Common myeloid progenitor, CD34-positive (primary cell): Measurements from ENCODE around the gene SLC25A22.

Source experiments
- CTCF ChIA-PET: fragments of 350-600 bp; sonication (Branson Sonifier 250); formaldehyde crosslinking; loops from one replicate; lab custom pipeline; 2021; ENCODE audit warnings: antibody characterized with exemption; lab: Charles Lee
- POLR2A ChIA-PET: fragments of 350-600 bp; sonication (Branson Sonifier 250); formaldehyde crosslinking; loops from one replicate; lab custom pipeline; 2021; ENCODE audit warnings: antibody characterized with exemption; lab: Charles Lee
- DNase-seq, 3 donors: peaks; one replicate each; pipeline versions ENCODE4 v3.0.0 to v3.0.0-alpha.2; 2013
- H3K27ac ChIP-seq, 2 experiments: 1 replicate in 1 of 2; 2 replicates in 1 of 2; pipeline ENCODE4 v1.7.0; 2013; ENCODE audit warnings: inconsistent platforms in 2 of 2, low read length in 2 of 2, mild to moderate bottlenecking in 2 of 2, low read depth in 1 of 2, moderate library complexity in 1 of 2; ENCODE audit not compliant: severe bottlenecking in 2 of 2, insufficient read depth in 1 of 2, poor library complexity in 1 of 2
- H3K27me3 ChIP-seq, 5 experiments: replicated peaks in 2 of 5; 1 replicate in 3 of 5; 2 replicates in 2 of 5; pipeline versions ENCODE4 v1.6.1 to v1.7.0; 2013; ENCODE audit warnings: low read length in 4 of 5, mild to moderate bottlenecking in 2 of 5, moderate library complexity in 2 of 5, inconsistent platforms in 1 of 5; ENCODE audit not compliant: insufficient read depth in 5 of 5, control insufficient read depth in 4 of 5
- H3K36me3 ChIP-seq, 4 experiments: 1 replicate in 2 of 4; 2 replicates in 2 of 4; pipeline versions ENCODE4 v1.6.1 to v1.7.0; 2013; ENCODE audit warnings: low read length in 3 of 4, control low read depth in 1 of 4, mild to moderate bottlenecking in 1 of 4; ENCODE audit not compliant: control insufficient read depth in 4 of 4, insufficient read depth in 4 of 4
- H3K4me1 ChIP-seq, 4 experiments: 1 replicate in 3 of 4; 2 replicates in 1 of 4; pipeline versions ENCODE4 v1.6.1 to v1.7.1; 2013; ENCODE audit warnings: low read length in 3 of 4, mild to moderate bottlenecking in 3 of 4, control low read depth in 1 of 4, inconsistent platforms in 1 of 4, moderate library complexity in 1 of 4; ENCODE audit not compliant: control insufficient read depth in 4 of 4, insufficient read depth in 4 of 4; ENCODE audit errors: control extremely low read depth in 1 of 4
- H3K4me3 ChIP-seq, 7 experiments: 1 replicate in 4 of 7; 2 replicates in 3 of 7; pipeline versions ENCODE4 v1.5.1 to v1.7.0; 2013; ENCODE audit warnings: mild to moderate bottlenecking in 7 of 7, low read length in 6 of 7, moderate library complexity in 6 of 7, inconsistent platforms in 2 of 7, low read depth in 2 of 7, control low read depth in 1 of 7; ENCODE audit not compliant: insufficient read depth in 4 of 7, control insufficient read depth in 1 of 7; ENCODE audit errors: extremely low read depth in 1 of 7
- H3K9me3 ChIP-seq, 5 experiments: 1 replicate in 4 of 5; 2 replicates in 1 of 5; pipeline versions ENCODE4 v1.6.1 to v1.7.1; 2013; ENCODE audit warnings: low read length in 4 of 5, mild to moderate bottlenecking in 2 of 5, inconsistent platforms in 1 of 5, low read depth in 1 of 5, moderate library complexity in 1 of 5; ENCODE audit not compliant: control insufficient read depth in 4 of 5, insufficient read depth in 2 of 5; ENCODE audit errors: control extremely low read depth in 1 of 5
- WGBS: methylation state at CpG from one replicate; pipeline ENCODE4 v1.1.5; 2013; ENCODE audit not compliant: insufficient coverage; 5-methylcytosine and 5-hydroxymethylcytosine counted together

The SLC25A22 gene

DNA sequence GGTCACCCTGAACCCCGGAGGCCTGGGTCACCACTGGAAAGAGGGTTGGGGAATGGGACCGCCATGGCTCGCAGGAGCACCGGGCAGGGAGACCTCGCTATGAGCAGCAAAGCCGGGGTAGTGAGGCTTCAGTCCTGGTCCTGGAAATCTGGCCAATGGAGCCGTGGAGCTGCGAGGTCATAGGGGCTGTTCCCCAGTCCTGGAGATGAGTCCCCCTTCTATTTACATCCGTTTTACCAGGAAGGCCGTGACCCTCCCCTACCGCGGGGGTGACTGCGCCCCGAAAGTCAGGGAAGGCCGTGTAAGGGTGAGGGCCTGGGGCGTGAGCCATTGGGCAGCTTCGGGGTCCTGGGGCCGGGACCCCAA, 6.5 kb upstream of the SLC25A22 start:
- H3K36me3 ChIP-seq = peaks cover 0 to 36% (median 16%) of the 10 kb centered on the region in 4 experiments
- no peaks in the 10 kb centered on the region for H3K27me3 ChIP-seq
- no peak for DNase-seq
- H3K4me3 ChIP-seq = peak overlapping the region; percentile 36 to 79 (median 71)
- ChIA-PET POLR2A (no interaction called here), CTCF (interaction anchor here (0.8 to 1.4 kb wide), 3 partner anchors 14 to 29 kb away, joined by 3 read pairs; partner anchors contain the start of gene PNPLA2)
- 9% methylated on average over 4 of the region's 18 CpGs for WGBS
- H3K27ac ChIP-seq = peak overlapping the region in 1 of 2 experiments; percentile 49
- no peaks in the 10 kb centered on the region for H3K9me3 ChIP-seq
- peaks cover 2 to 40% (median 32%) of the 10 kb centered on the region in 4 experiments for H3K4me1 ChIP-seq

DNA sequence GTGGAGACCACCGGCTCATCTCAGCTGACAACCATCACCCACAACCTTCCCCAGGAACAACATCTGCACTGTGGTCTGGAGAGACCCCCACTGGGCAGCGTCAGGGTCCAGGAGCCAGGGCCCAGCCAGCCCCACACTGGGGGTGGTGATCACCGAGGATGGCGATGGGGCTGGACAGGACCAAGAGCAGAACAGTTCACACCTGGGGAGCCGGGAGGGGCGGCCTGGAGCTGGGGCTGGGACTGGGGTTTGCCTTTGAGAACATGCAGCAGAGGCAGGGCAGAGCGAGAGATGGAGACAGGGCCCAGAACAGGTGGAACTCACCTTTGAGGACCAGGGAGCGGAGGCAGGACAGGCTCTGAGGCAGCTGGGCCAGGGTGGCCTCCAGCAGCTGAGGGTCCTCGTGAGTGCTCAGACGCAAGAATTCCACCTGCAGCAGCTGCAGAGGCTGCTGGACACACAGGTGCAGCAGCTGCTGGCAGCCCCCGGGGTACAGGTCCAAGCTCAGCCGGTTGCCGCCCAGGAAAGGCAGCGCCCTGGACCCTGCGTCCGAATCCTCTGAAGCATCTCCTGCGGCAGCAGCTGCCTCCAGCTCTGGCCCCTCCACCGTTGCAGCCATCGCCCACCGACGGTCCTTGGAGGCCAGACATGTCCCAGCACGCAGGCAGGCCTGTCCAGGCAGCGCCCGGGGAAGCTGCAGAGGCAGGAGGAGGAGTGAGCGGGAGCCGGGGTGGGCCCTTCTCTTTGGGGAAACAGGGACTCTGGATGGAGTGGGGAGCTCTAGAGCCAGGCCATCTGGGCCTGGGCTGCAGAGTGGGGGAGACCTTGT, 5.9 kb upstream of the SLC25A22 start:
- H3K27ac ChIP-seq = peak overlapping the region in 1 of 2 experiments; percentile 49
- peak overlapping the region; percentile 36 to 79 (median 71) for H3K4me3 ChIP-seq
- peaks cover 0 to 40% (median 19%) of the 10 kb centered on the region in 4 experiments for H3K36me3 ChIP-seq
- H3K27me3 ChIP-seq = no peaks in the 10 kb centered on the region
- no peak for DNase-seq
- POLR2A ChIA-PET = no interaction called here
- 77% methylated on average over 22 of the region's 26 CpGs for WGBS
- no peaks in the 10 kb centered on the region for H3K9me3 ChIP-seq
- CTCF ChIA-PET = interaction anchor here (1.0 to 1.4 kb wide), 3 partner anchors 15 to 28 kb away, joined by 3 to 5 read pairs (median 3); no protein-coding TSS in a partner anchor
- H3K4me1 ChIP-seq = peaks cover 2 to 40% (median 31%) of the 10 kb centered on the region in 4 experiments

DNA sequence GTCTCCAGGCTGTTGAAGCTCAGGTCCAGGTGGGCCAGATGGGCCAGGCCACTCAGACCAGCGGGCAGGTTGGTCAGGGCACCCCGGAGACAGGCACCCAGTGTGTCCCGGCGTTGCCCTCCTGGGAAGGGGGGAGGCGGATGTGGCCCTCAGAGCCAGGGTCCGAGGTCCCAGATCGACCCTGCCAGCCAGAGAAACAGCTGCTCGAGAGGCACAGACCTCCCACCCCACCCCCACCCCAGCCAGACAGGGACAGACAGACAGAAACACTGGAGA, 5.3 kb upstream of the SLC25A22 start:
- Histone ChIP-seq H3K27ac (no peak overlapping the region), H3K4me1 (peaks cover 0 to 36% (median 27%) of the 10 kb centered on the region in 4 experiments), H3K27me3 (no peaks in the 10 kb centered on the region), H3K36me3 (peaks cover 0 to 40% (median 19%) of the 10 kb centered on the region in 4 experiments), H3K9me3 (no peaks in the 10 kb centered on the region), H3K4me3 (no peak overlapping the region)
- no peak for DNase-seq
- ChIA-PET CTCF (interaction anchor here (1.4 kb wide), 2 partner anchors 16 to 28 kb away, joined by 3 to 5 read pairs; no protein-coding TSS in a partner anchor), POLR2A (no interaction called here)
- 94% methylated on average over 2 of the region's 8 CpGs for WGBS

DNA sequence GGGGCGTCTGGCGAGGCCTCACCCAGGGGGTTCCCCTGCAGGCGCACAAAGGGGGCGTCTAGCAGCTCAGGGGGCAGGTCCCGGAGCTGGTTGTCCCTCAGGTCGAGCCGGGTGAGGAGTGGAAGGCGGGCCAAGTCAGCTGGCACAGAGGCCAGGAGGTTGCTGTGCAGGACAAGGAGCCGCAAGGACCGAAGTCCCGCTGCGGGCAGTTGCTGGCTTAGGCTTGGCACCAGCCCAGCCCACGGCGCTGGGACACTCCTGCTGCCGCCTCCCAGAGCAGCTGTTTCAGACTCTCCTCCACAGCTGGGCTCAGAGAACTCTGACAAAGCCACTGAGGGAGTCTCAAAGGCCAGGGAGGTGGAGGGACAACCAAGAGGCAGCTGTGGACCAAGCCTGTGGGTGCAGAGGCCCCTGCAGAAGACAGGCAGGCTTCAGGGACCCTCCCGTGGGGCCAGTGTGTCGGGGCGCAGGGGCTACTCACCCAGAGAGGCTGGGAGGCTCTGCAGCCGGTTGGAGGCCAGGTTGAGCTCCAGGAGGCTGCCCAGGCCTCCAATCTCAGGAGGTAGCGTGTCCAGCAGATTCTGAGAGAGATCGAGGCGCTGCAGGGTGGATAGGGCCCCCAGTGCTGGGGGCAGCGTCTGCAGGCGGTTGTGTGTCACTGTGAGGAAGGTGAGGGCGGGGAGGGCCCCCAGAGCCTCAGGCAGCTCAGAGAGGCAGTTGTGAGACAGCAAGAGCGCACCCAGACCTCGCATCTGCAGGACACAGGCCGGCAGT, 4.8 kb upstream of the SLC25A22 start:
- no peak for DNase-seq
- Histone ChIP-seq H3K36me3 (peaks cover 0 to 40% (median 19%) of the 10 kb centered on the region in 4 experiments), H3K27ac (no peak overlapping the region), H3K4me1 (peaks cover 0 to 30% (median 27%) of the 10 kb centered on the region in 4 experiments), H3K4me3 (no peak overlapping the region), H3K27me3 (no peaks in the 10 kb centered on the region), H3K9me3 (no peaks in the 10 kb centered on the region)
- ChIA-PET POLR2A (no interaction called here), CTCF (interaction anchor here (1.4 kb wide), 1 partner anchor 17 kb away, joined by 5 read pairs; no protein-coding TSS in a partner anchor)
- 96% methylated on average over 26 of the region's 28 CpGs for WGBS

DNA sequence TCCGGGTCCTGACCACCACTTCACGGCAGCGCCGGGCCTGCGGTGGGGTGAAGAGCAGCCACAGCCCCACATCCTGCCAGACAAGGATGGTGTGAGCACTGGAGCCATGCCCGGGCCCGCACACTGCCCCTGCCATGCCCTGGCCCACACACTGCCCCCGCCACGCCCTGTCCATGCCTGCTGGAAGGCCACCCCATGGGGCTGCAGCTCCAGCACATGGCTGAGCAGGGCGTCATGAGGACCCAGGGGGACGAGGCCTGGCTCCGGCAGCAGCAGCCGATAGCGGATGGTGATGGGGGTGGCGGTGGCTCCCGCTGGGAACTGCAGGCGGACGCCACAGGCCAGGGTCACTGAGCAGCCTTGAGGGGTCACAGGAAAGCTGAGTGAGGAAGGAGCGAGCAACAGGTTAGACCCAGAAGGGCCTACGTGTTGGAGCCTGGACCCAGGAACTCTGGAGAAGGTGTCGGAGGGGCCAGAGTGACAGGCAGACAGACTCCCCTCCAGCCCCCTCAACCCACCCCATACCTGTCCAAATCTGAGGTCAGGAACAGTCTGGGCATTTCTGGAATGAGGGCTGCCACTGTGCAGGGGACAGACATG, 4.0 kb upstream of the SLC25A22 start:
- Histone ChIP-seq H3K4me1 (peaks cover 0 to 34% (median 31%) of the 10 kb centered on the region in 4 experiments), H3K36me3 (peaks cover 0 to 40% (median 19%) of the 10 kb centered on the region in 4 experiments), H3K27ac (no peak overlapping the region), H3K27me3 (no peaks in the 10 kb centered on the region), H3K9me3 (no peaks in the 10 kb centered on the region), H3K4me3 (no peak overlapping the region)
- ChIA-PET POLR2A (no interaction called here), CTCF (no interaction called here)
- WGBS = 99% methylated on average over 18 of the region's 21 CpGs
- no peak for DNase-seq

GRCh38 chr11:801097-801780, 3.2 kb upstream of the SLC25A22 start:
- ChIA-PET POLR2A (no interaction called here), CTCF (interaction anchor here (0.8 to 1.7 kb wide), 2 partner anchors 18 to 24 kb away, joined by 3 to 5 read pairs; partner anchors contain the start of gene GATD1)
- no peak overlapping the region for H3K4me3 ChIP-seq
- no peak for DNase-seq
- no peaks in the 10 kb centered on the region for H3K9me3 ChIP-seq
- H3K36me3 ChIP-seq = peaks cover 0 to 40% (median 19%) of the 10 kb centered on the region in 4 experiments
- 95% methylated on average over 16 of the region's 20 CpGs for WGBS
- no peaks in the 10 kb centered on the region for H3K27me3 ChIP-seq
- H3K4me1 ChIP-seq = peaks cover 4 to 42% (median 40%) of the 10 kb centered on the region in 4 experiments
- no peak overlapping the region for H3K27ac ChIP-seq
